KMS-11 (cell line): ENCODE measurements around the gene TMPRSS3.

Source experiments
- H2AFZ ChIP-seq: fragments of 200-600 bp; sonication (generic); 2 replicates; pipeline ENCODE4 v1.6.1; 2016; ENCODE audit warnings: antibody characterized with exemption, mixed run types, low read depth
- H3K27ac ChIP-seq: fragments of 200-600 bp; sonication (generic); 2 replicates; pipeline ENCODE4 v1.6.1; 2016; ENCODE audit warnings: mild to moderate bottlenecking, mixed run types
- H3K27me3 ChIP-seq: fragments of 200-600 bp; sonication (generic); 2 replicates; pipeline ENCODE4 v1.6.1; 2017; ENCODE audit warnings: mild to moderate bottlenecking, low read depth, mixed run types, moderate library complexity; ENCODE audit not compliant: insufficient read depth
- H3K36me3 ChIP-seq: fragments of 200-600 bp; sonication (generic); 2 replicates; pipeline ENCODE4 v1.6.1; 2017; ENCODE audit warnings: mild to moderate bottlenecking, mixed run types; ENCODE audit not compliant: insufficient read depth
- H3K4me1 ChIP-seq: fragments of 200-600 bp; sonication (generic); 2 replicates; pipeline ENCODE4 v1.6.1; 2016; ENCODE audit warnings: mild to moderate bottlenecking, low read depth, mixed run types; ENCODE audit not compliant: poor library complexity, severe bottlenecking
- H3K4me2 ChIP-seq: fragments of 200-600 bp; sonication (generic); 2 replicates; pipeline ENCODE4 v1.7.0; 2016; ENCODE audit warnings: mild to moderate bottlenecking, mixed run types
- H3K4me3 ChIP-seq: fragments of 200-600 bp; sonication (generic); IDR thresholded peaks from 2 replicates; pipeline ENCODE4 v1.6.1; 2017; ENCODE audit warnings: low read depth, low read length, mixed read lengths; ENCODE audit not compliant: insufficient read depth
- H3K79me2 ChIP-seq: fragments of 200-600 bp; sonication (generic); 2 replicates; pipeline ENCODE4 v1.6.1; 2016; ENCODE audit warnings: low read depth, mixed run types; ENCODE audit not compliant: insufficient read depth
- H3K9ac ChIP-seq: fragments of 200-600 bp; sonication (generic); 2 replicates; pipeline ENCODE4 v1.6.1; 2016; ENCODE audit warnings: mild to moderate bottlenecking, mixed run types
- H4K20me1 ChIP-seq: fragments of 200-600 bp; sonication (generic); 2 replicates; pipeline ENCODE4 v1.6.1; 2016; ENCODE audit warnings: mild to moderate bottlenecking, mixed run types; ENCODE audit not compliant: insufficient read depth
- CTCF ChIP-seq: fragments of 200-600 bp; sonication (generic); conservative IDR thresholded peaks from 2 replicates; pipeline ENCODE4 v1.6.1; 2017; ENCODE audit warnings: low read depth, mild to moderate bottlenecking, antibody characterized with exemption, low read length, moderate library complexity, mixed read lengths

Gene TMPRSS3

GRCh38 chr21:42384156-42384945 is 11.5 kb downstream of the TMPRSS3 start:
- Histone ChIP-seq H3K27me3 (peaks cover 36% of the 10 kb centered on the region), H3K79me2 (no peaks in the 10 kb centered on the region), H4K20me1 (no peaks in the 10 kb centered on the region), H3K27ac (no peak overlapping the region), H3K4me1 (no peaks in the 10 kb centered on the region), H3K36me3 (no peaks in the 10 kb centered on the region), H2AFZ (no peak overlapping the region), H3K9ac (no peak overlapping the region), H3K4me2 (no peak overlapping the region), H3K4me3 (no peak overlapping the region)
- no peak for TF ChIP-seq CTCF

GRCh38 chr21:42383331-42383730 is 12.5 kb downstream of the TMPRSS3 start:
- H3K27ac ChIP-seq = no peak overlapping the region
- H3K9ac ChIP-seq = no peak overlapping the region
- no peak for TF ChIP-seq CTCF
- H4K20me1 ChIP-seq = no peaks in the 10 kb centered on the region
- no peaks in the 10 kb centered on the region for H3K4me1 ChIP-seq
- no peak overlapping the region for H3K4me3 ChIP-seq
- peaks cover 44% of the 10 kb centered on the region for H3K27me3 ChIP-seq
- H3K36me3 ChIP-seq = no peaks in the 10 kb centered on the region
- no peak overlapping the region for H2AFZ ChIP-seq
- no peaks in the 10 kb centered on the region for H3K79me2 ChIP-seq
- no peak overlapping the region for H3K4me2 ChIP-seq

- Histone ChIP-seq H3K9ac (no peak overlapping the region), H3K4me1 (no peaks in the 10 kb centered on the region), H3K4me3 (no peak overlapping the region), H2AFZ (no peak overlapping the region), H3K27me3 (peaks cover 44% of the 10 kb centered on the region), H3K4me2 (no peak overlapping the region), H3K79me2 (no peaks in the 10 kb centered on the region), H4K20me1 (no peaks in the 10 kb centered on the region), H3K27ac (no peak overlapping the region), H3K36me3 (no peaks in the 10 kb centered on the region)
- TF ChIP-seq CTCF = no peak
Measured at GRCh38 chr21:42382915-42383314, 12.9 kb downstream of the TMPRSS3 start.

- no peaks in the 10 kb centered on the region for H4K20me1 ChIP-seq
- no peaks in the 10 kb centered on the region for H3K79me2 ChIP-seq
- no peaks in the 10 kb centered on the region for H3K36me3 ChIP-seq
- no peak overlapping the region for H3K9ac ChIP-seq
- no peak overlapping the region for H3K27ac ChIP-seq
- no peaks in the 10 kb centered on the region for H3K4me1 ChIP-seq
- no peak overlapping the region for H2AFZ ChIP-seq
- no peak overlapping the region for H3K4me3 ChIP-seq
- peaks cover 44% of the 10 kb centered on the region for H3K27me3 ChIP-seq
- H3K4me2 ChIP-seq = no peak overlapping the region
- peak; percentile 52 for TF ChIP-seq CTCF
Measured at GRCh38 chr21:42381347-42381984, 14.4 kb downstream of the TMPRSS3 start.
